GM12874 (cell line): ENCODE results near the gene URB1.

ENCODE experiments used
- TF ChIP-seq, protein P1 (sequence below): IDR thresholded peaks from 2 replicates; pipeline ENCODE4 v1.5.1; 2011; ENCODE audit warnings: low read depth, mild to moderate bottlenecking, control low read depth, low read length, moderate library complexity; ENCODE audit not compliant: insufficient read depth

The URB1 gene

GRCh38 chr21:32329776-32330175, 63.0 kb downstream of the URB1 start:
- TF ChIP-seq, protein P1, sequence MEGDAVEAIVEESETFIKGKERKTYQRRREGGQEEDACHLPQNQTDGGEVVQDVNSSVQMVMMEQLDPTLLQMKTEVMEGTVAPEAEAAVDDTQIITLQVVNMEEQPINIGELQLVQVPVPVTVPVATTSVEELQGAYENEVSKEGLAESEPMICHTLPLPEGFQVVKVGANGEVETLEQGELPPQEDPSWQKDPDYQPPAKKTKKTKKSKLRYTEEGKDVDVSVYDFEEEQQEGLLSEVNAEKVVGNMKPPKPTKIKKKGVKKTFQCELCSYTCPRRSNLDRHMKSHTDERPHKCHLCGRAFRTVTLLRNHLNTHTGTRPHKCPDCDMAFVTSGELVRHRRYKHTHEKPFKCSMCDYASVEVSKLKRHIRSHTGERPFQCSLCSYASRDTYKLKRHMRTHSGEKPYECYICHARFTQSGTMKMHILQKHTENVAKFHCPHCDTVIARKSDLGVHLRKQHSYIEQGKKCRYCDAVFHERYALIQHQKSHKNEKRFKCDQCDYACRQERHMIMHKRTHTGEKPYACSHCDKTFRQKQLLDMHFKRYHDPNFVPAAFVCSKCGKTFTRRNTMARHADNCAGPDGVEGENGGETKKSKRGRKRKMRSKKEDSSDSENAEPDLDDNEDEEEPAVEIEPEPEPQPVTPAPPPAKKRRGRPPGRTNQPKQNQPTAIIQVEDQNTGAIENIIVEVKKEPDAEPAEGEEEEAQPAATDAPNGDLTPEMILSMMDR: no peak

- TF ChIP-seq, protein P1: no peak
Measured at GRCh38 chr21:32329331-32329730, 63.5 kb downstream of the URB1 start.

DNA sequence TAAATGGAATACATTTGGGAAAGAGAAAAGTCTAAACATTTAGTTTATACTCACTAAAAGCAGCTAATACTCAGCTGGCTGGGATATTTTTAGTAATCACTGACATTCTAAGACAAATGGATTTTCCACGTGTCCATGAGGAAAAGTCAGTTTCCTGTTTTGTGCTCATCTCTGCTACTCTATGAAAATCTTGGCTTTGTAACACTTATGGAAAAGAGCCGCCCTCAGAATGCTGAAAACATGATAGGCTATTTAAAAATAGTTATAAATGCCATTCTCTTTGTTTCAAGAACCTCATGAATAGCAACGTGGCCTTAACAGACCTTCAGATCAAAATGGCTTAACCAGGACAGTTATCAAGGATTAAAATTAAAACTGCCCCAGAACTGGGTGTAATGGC, 64.2 kb downstream of the URB1 start:
- TF ChIP-seq, protein P1: no peak

- TF ChIP-seq, protein P1: no peak
Measured at GRCh38 chr21:32325706-32326105, 67.1 kb downstream of the URB1 start.

- TF ChIP-seq, protein P1: no peak
Measured at GRCh38 chr21:32322676-32323075, 70.1 kb downstream of the URB1 start.

- TF ChIP-seq, protein P1: no peak
Measured at GRCh38 chr21:32322103-32322502, 70.7 kb downstream of the URB1 start.

DNA sequence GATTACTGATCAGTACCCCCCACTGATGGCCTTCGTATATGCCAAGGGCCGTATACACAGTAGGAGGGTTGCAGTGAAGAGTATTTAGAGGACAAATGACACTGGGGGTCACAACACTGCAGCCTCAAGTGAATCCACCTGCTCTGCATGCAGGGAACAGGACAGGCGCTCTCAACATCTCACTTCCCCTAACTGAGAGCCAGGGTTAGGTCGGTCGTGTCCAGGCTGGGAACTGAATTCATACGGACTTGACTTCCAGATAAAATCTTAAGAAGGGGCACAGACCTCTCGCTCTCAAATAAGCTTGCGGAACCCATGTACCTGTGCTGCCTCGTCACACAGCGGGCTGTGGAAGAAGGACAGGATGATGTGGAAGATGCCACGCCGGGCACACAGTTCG, 71.3 kb downstream of the URB1 start:
- TF ChIP-seq, protein P1: no peak

- TF ChIP-seq, protein P1: no peak
Measured at GRCh38 chr21:32320726-32321125, 72.1 kb downstream of the URB1 start.
